ENCODE data around the gene UGT1A9. TPM values are rescaled to one million over a fixed set of nuclear protein-coding genes. Genes with fewer than 3 reads are reported as not detected.
"Not testable (repeated sequence)": the region's sequence is repeated elsewhere in the genome, so short reads cannot be mapped to it uniquely, and the experiment has no call there.

UGT1A9 gene
- total RNA-seq (not detected), polyA plus RNA-seq (under 1 TPM in 1 of 3 donors, not detected in 2; 0.36 TPM)

DNA sequence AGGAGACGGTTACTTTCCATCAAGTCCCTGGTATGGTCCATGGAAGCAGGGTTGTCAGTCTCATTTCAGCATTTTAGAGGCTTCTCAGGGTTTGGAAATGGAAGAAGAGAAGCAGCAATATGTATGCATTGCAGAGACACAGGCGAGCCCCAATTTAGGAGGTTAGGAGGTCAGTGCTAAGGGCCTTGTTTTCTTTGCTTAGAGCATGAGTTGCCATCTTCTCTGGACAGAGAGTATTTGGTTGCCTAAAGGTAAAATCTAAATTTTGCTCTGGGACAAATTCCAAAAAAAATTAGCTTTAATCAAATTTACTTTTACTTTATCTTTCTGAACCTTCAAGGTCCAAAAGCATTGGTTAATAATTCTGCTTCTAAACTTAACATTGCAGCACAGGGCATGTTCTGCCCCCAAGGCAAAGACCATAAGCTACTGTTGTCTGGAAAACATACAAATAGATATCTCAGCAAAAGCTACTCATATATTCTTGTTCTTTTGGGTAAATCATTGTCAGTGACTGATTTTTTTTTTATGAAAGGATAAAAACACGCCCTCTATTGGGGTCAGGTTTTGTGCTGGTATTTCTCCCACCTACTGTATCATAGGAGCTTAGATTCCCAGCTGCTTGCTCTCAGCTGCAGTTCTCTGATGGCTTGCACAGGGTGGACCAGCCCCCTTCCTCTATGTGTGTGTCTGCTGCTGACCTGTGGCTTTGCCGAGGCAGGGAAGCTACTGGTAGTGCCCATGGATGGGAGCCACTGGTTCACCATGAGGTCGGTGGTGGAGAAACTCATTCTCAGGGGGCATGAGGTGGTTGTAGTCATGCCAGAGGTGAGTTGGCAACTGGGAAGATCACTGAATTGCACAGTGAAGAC, at the start of gene UGT1A9:
Gene UGT1A9, plus strand, starts transcription at position 609 of the 872 bp plus-strand sequence. Its CDS starts 37 bp downstream, at position 646.
- intact Hi-C loops (cut with DNase I): no loop called here
- no peaks in the 10 kb centered on the region for H3K27me3 ChIP-seq
- DNase-seq: no peak

GRCh38 chr2:233627331-233628025, 44.2 kb upstream of the UGT1A9 start:
- TF ChIP-seq EP300 (IDR thresholded peaks at IDR 0.05) (no peak), POLR2AphosphoS5 (IDR thresholded peaks at IDR 0.05) (no peak), POLR2A (IDR thresholded peaks at IDR 0.05) (no peak), CTCF (IDR thresholded peaks at IDR 0.05) (no peak)
- no peaks in the 10 kb centered on the region for H3K36me3 ChIP-seq
- DNase-seq: no peak
- no peaks in the 10 kb centered on the region for H3K27me3 ChIP-seq
- H3K9me3 ChIP-seq: peaks cover 0 to 7% (median 2%) of the 10 kb centered on the region in 4 donors
- no peak overlapping the region for H3K4me3 ChIP-seq
- no peaks in the 10 kb centered on the region for H3K4me1 ChIP-seq
- intact Hi-C loops (cut with DNase I): no loop called here
- H3K27ac ChIP-seq: no peak overlapping the region
- 70 to 80% methylated on average over 5 of the region's 5 CpGs for WGBS, 2 donors

More for the DNA sequence above, at the start of gene UGT1A9:
- 92 to 95% methylated on average over 5 of the region's 5 CpGs for WGBS, 2 donors
- Histone ChIP-seq H3K36me3 (no peaks in the 10 kb centered on the region), H3K4me1 (no peaks in the 10 kb centered on the region), H3K9me3 (no peaks in the 10 kb centered on the region), H3K27ac (no peak within 1 kb of the TSS), H3K4me3 (no peak within 1 kb of the TSS)
- TF ChIP-seq POLR2A (IDR thresholded peaks at IDR 0.05) (no peak), CTCF (IDR thresholded peaks at IDR 0.05) (no peak), EP300 (IDR thresholded peaks at IDR 0.05) (no peak), POLR2AphosphoS5 (IDR thresholded peaks at IDR 0.05) (no peak)

DNA sequence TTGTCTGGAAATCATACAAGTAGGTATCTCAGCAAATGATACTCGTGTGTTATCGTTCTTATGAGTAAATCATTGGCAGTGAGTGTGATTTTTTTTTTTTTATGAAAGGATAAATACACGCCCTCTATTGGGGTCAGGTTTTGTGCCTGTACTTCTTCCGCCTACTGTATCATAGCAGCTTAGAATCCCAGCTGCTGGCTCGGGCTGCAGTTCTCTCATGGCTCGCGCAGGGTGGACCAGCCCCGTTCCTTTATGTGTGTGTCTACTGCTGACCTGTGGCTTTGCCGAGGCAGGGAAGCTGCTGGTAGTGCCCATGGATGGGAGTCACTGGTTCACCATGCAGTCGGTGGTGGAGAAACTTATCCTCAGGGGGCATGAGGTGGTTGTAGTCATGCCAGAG, 35.4 kb upstream of the UGT1A9 start, which contains the start of gene UGT1A10:
Gene UGT1A10, plus strand, starts transcription at position 143 of the 400 bp plus-strand sequence. Its CDS starts 75 bp downstream, at position 218.
- H3K4me3 ChIP-seq; H3K36me3 ChIP-seq; H3K4me1 ChIP-seq; H3K27me3 ChIP-seq; H3K9me3 ChIP-seq; DNase-seq; H3K27ac ChIP-seq; intact Hi-C loops (cut with DNase I): not testable (repeated sequence)
- 19 to 72% methylated on average over 10 of the region's 10 CpGs for WGBS, 2 donors

- Histone ChIP-seq H3K4me3 (no peak overlapping the region), H3K9me3 (no peaks in the 10 kb centered on the region), H3K27ac (no peak overlapping the region), H3K36me3 (no peaks in the 10 kb centered on the region), H3K27me3 (no peaks in the 10 kb centered on the region), H3K4me1 (no peaks in the 10 kb centered on the region)
- intact Hi-C loops (cut with DNase I): no loop called here
- TF ChIP-seq POLR2AphosphoS5 (IDR thresholded peaks at IDR 0.05) (no peak), CTCF (IDR thresholded peaks at IDR 0.05) (no peak), EP300 (IDR thresholded peaks at IDR 0.05) (no peak), POLR2A (IDR thresholded peaks at IDR 0.05) (no peak)
- DNase-seq: no peak
- WGBS, 2 donors: 11 to 48% methylated on average over 5 of the region's 5 CpGs
Observed at GRCh38 chr2:233638836-233639235, 32.9 kb upstream of the UGT1A9 start.

GRCh38 chr2:233639860-233640259, 31.8 kb upstream of the UGT1A9 start:
- H3K27ac ChIP-seq: no peak overlapping the region
- H3K4me3 ChIP-seq: no peak overlapping the region
- H3K36me3 ChIP-seq: no peaks in the 10 kb centered on the region
- no peak for DNase-seq
- intact Hi-C loops (cut with DNase I): no loop called here
- no peak for TF ChIP-seq EP300 (IDR thresholded peaks at IDR 0.05)
- TF ChIP-seq CTCF (IDR thresholded peaks at IDR 0.05): no peak
- no peak for TF ChIP-seq POLR2AphosphoS5 (IDR thresholded peaks at IDR 0.05)
- TF ChIP-seq POLR2A (IDR thresholded peaks at IDR 0.05): no peak
- no peaks in the 10 kb centered on the region for H3K4me1 ChIP-seq
- peaks cover 0 to 1% (median 0%) of the 10 kb centered on the region in 4 donors for H3K9me3 ChIP-seq
- H3K27me3 ChIP-seq: no peaks in the 10 kb centered on the region
